T-helper 1 cell treated with Interleukin-12 subunit alpha and Interleukin-12 subunit beta and Interleukin-4 antibody, amounts not matched to agents 30 μg/mL and 1 μg/mL, for 36 hours (primary cell): ENCODE results near the gene AMPD3.

Source experiments
- H3K27ac Mint-ChIP-seq: one replicate; pipeline ENCODE4 v1.8.0; 2021; ENCODE audit warnings: mild to moderate bottlenecking, mixed read lengths
- H3K27me3 Mint-ChIP-seq: one replicate; pipeline ENCODE4 v1.8.0; 2021; ENCODE audit warnings: low read depth, mixed read lengths
- H3K36me3 Mint-ChIP-seq: one replicate; pipeline ENCODE4 v1.8.0; 2021; ENCODE audit warnings: low read depth, mixed read lengths
- H3K4me1 Mint-ChIP-seq: one replicate; pipeline ENCODE4 v1.8.0; 2021; ENCODE audit warnings: low read depth, mixed read lengths
- H3K4me3 Mint-ChIP-seq: one replicate; pipeline ENCODE4 v1.8.0; 2021; ENCODE audit warnings: mild to moderate bottlenecking, moderate library complexity, mixed read lengths
- H3K9me3 Mint-ChIP-seq: one replicate; pipeline ENCODE4 v1.8.0; 2021; ENCODE audit warnings: mixed read lengths

Gene AMPD3

DNA sequence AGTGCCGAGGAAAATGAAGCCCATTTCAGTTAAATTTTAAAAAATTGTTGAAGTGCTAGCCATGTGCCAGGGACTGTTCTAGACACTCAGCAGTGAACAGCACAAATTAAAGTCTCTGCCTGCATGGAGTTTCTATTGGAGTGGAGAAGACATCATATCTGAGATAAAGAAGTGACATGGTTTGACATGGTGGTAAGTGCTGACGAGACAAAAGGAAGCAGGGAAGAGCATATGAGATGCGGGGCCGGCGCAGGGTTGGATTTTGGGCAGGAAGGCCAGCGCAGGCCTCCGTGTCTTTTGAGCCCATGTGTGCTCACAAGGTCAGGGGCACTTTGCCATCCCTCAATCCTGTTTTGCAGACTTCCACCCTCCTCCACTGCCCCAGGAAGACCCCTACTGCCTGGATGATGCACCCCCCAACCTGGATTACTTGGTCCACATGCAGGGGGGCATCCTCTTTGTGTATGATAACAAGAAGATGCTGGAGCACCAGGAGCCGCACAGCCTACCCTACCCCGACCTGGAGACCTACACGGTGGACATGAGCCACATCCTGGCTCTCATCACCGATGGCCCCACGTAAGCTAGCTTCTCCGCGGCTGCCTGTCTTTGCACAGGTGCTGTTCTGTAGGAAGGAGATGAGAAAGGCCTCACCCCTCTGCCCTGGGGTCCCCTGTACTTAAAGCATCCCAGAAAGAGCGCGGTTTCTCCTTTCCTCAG is 29.6 kb downstream of the AMPD3 start:
- no peak overlapping the region for H3K27ac Mint-ChIP-seq
- H3K4me1 Mint-ChIP-seq, result peaks cover 15% of the 10 kb centered on the region
- H3K9me3 Mint-ChIP-seq, result no peaks in the 10 kb centered on the region
- no peaks in the 10 kb centered on the region for H3K27me3 Mint-ChIP-seq
- peaks cover 22% of the 10 kb centered on the region for H3K36me3 Mint-ChIP-seq
- no peak overlapping the region for H3K4me3 Mint-ChIP-seq

DNA sequence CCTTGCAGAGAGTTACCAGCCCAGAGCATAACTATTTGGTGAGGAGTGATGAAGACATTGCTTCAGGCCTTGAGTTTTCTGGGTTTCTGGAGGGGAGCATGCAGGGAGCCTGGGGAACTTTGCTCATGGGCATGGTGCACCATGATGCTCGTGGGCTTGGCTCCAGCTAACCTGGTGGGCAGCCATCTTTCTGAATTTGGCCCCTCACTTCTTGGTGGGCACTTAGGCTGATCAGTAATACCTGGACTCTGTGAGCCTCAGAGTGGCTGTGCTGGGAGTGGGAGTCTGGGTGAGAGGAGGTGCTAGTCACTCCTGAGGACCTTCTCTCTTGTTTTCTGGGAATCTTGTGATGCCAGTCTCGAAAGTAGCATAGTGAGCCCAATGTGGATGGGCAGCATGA is 30.6 kb downstream of the AMPD3 start:
- H3K9me3 Mint-ChIP-seq, result no peaks in the 10 kb centered on the region
- no peak overlapping the region for H3K27ac Mint-ChIP-seq
- no peaks in the 10 kb centered on the region for H3K27me3 Mint-ChIP-seq

DNA sequence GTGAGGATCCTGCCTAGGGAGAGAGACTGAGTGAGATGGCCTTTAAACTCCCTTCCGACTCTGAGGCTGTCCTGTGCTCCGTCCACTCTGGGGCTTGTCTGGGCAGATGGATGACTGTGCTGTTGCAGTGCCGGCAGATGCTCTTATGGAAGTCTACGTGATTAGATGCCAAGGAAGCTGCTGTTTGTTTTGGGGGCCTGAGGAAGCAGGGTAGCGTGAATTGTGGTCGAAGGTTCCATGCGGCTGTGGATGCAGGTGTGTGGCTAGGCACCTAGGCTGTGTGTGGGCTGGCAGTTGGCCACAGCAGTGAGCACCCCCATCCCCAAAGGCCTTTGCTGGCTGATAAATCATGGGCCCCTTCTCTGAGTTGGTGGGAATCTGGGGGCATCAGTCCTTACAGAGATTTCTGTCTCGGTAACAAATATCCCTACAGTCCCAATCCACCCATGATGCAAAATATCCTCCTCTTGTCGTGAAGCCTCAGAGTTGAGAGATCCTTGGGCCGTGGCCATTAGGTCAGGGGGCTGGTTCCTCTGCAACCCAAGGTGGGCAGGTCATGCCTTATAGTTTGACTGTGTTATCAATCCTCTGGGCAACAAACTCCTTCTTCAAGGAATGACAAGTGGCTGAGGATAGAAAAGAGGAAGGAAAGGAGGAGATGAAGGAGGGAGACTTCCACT is 31.2 kb downstream of the AMPD3 start:
- Mint-ChIP-seq H3K27me3 (no peaks in the 10 kb centered on the region), H3K27ac (no peak overlapping the region), H3K36me3 (peaks cover 21% of the 10 kb centered on the region), H3K4me3 (no peak overlapping the region), H3K9me3 (no peaks in the 10 kb centered on the region), H3K4me1 (peaks cover 15% of the 10 kb centered on the region)

More for the DNA sequence above, 30.6 kb downstream of the AMPD3 start:
- Mint-ChIP-seq H3K4me1 (peaks cover 15% of the 10 kb centered on the region), H3K4me3 (no peak overlapping the region), H3K36me3 (peaks cover 21% of the 10 kb centered on the region)

DNA sequence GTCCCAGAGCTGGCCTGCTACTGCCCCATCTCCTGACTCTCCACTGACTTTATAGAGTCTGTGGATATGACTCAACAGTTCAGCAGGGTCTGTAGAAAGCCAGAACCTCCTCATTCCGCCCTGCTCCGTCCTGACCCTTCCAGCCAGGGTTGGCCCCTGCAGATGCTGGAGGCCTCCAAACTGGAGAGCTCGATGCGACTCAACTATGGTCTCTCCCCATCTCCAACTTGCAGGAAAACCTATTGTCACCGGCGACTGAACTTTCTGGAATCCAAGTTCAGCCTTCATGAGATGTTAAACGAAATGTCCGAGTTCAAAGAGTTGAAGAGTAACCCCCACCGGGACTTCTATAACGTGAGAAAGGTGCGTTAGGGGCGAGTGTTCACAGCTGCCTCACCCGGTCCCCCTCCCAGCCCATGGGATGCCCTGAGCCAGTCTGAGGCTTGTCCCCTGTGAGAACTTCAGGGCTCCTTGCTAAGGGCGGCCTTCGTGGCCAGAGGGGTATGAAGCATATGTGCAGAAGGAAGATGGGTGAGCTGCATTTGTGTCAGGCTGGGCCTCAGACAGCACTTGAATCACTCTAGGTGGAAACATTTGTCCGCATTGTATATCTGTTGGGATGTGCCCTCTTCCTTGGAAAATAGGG is 32.1 kb downstream of the AMPD3 start:
- Mint-ChIP-seq H3K4me3 (no peak overlapping the region), H3K27me3 (no peaks in the 10 kb centered on the region), H3K27ac (no peak overlapping the region), H3K4me1 (peaks cover 15% of the 10 kb centered on the region), H3K9me3 (no peaks in the 10 kb centered on the region), H3K36me3 (peaks cover 24% of the 10 kb centered on the region)

DNA sequence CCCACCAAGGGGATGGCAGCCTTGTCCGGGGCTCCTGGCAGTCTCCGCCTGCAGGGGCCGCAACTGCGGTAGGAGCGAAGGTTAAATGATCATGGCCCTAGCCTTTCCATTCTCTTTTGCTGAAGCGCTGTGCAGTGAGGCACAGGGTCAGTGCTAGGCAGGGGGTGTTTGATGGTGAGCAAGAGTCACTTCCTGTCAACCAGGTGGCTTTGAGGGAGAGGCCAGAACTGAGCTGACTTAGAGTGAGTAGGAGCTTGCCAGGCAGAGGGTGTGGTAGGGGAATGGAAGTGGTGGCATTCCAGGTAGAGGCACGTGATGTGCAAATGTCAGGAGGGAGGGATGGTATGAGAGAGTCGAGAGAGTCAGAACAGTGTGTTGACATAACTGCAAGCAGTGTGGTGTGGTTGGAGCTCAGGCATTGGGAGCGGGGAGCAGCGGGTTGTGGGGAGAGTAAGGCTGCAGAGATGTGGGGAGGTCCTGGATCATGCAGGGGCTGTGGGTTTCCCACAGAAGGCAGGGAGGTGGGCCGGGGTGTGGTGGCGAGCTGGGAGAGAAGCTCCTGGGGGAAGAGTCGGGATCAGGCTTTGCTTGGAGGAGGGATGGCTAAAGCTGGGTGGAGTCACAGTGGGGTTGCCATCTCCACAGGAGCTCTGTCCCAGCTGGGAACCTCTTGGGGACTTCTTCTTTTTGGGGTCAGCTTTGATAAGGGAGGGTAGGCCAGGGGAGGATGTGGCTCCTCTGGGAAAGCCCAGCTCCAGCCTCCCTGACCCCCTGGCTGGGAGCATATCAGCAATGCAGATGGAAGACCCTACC is 33.3 kb downstream of the AMPD3 start:
- Mint-ChIP-seq H3K27ac (peak overlapping the region; percentile 80), H3K27me3 (no peaks in the 10 kb centered on the region), H3K4me3 (peak overlapping the region; percentile 40), H3K4me1 (peaks cover 15% of the 10 kb centered on the region), H3K9me3 (no peaks in the 10 kb centered on the region), H3K36me3 (peaks cover 25% of the 10 kb centered on the region)

DNA sequence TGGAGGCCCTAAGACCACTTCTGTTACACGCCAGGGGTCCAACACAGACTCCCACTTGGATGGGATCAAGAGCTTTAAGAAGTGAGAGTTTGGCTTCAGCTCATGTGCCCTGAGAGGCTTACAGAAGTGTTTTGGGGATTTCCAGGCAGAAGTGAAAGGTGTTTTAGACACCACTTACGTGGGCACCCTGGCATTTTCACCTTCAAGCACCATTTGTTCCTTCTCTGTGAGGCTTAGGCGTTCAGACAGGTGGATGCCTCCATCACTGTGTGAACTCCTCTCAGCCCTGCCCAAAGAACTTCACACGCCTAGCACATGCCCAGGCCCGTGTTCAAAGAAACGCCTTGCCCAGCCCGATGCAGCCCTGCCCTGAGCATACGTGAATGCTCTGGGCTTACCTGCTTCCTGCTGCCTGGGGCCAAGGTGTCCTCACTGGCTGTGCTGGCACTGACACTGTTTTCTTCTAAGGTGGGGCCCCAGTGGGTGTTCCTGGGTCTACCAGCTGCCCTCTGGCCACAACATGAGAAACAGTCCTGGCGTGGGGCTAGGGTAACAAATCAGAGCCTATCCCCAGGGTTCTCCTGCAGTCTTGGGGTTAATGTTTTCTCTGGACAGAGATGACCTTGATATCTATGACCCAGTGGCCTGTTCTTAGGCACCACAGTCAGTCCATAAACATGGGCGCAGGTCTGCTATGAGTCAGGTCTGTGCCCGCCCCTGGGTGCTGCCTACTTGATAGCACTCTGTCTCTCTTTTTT is 34.0 kb downstream of the AMPD3 start:
- Mint-ChIP-seq H3K36me3 (peaks cover 25% of the 10 kb centered on the region), H3K27ac (peak overlapping the region; percentile 80)

DNA sequence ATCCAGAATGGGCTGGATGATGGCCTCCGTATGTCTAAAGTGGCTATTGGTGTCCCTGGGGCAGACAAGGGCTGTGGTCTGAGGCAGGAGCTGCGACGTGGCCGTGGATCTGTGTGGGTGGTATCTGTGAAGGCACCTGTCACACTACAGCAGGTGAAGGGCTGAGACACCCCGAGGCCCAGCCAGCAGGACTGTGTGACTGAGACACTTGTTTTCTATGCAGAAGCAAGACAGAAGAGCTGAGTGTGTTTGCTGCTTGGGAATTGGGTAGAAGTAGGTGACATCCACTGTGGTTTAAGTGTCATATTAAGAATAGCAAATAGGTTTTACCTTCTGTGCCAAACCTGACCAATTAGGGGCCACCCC is 35.0 kb downstream of the AMPD3 start:
- no peak overlapping the region for H3K4me3 Mint-ChIP-seq
- no peaks in the 10 kb centered on the region for H3K9me3 Mint-ChIP-seq
- H3K27ac Mint-ChIP-seq, result no peak overlapping the region
- no peaks in the 10 kb centered on the region for H3K27me3 Mint-ChIP-seq
- H3K36me3 Mint-ChIP-seq, result peaks cover 27% of the 10 kb centered on the region
- H3K4me1 Mint-ChIP-seq, result peaks cover 15% of the 10 kb centered on the region

More for the DNA sequence above, 34.0 kb downstream of the AMPD3 start:
- peaks cover 15% of the 10 kb centered on the region for H3K4me1 Mint-ChIP-seq
- no peak overlapping the region for H3K4me3 Mint-ChIP-seq
- no peaks in the 10 kb centered on the region for H3K9me3 Mint-ChIP-seq
- H3K27me3 Mint-ChIP-seq, result no peaks in the 10 kb centered on the region

DNA sequence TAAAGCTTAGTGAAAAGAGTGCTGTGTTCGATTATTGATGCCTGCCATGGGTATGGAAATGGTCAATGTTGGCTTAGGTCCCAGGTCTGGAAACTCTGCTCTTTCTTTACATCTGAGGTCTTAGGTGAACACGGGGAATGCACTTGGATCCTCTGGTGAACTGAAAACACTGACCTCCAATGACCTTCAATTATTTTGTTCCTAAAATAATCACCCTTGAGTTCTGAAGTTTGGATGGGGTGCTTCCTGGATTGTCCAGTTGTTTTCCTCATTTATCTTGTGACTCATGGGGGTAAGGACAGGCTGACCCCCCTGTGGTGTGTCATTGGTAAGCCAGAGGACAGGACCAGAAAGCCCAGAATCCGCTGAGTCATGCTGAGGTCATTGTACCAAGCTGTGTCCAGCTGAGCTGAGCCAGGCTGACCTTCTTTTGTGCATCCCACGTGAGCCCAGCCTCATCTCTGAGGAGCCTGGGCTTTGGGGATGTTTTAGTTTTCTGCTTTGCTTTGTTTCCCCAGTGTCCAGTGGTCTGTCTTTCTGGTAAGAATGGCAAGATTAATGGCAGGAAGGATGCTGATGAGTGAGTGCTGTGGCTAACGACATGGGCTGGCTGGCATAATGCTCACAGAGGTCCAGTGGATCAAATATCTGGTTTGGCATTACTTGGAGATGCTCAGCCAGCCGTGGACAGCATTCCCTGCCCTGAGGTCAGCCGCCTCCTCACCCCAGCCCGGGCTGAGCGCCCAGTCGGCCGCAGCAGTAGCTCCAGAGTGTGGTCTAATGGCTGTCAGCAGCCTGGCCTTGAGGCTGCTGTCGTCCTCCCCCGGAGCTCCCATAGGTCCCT is 35.6 kb downstream of the AMPD3 start:
- Mint-ChIP-seq H3K4me1 (peaks cover 15% of the 10 kb centered on the region), H3K27me3 (no peaks in the 10 kb centered on the region), H3K36me3 (peaks cover 27% of the 10 kb centered on the region), H3K9me3 (no peaks in the 10 kb centered on the region), H3K27ac (no peak overlapping the region), H3K4me3 (no peak overlapping the region)

DNA sequence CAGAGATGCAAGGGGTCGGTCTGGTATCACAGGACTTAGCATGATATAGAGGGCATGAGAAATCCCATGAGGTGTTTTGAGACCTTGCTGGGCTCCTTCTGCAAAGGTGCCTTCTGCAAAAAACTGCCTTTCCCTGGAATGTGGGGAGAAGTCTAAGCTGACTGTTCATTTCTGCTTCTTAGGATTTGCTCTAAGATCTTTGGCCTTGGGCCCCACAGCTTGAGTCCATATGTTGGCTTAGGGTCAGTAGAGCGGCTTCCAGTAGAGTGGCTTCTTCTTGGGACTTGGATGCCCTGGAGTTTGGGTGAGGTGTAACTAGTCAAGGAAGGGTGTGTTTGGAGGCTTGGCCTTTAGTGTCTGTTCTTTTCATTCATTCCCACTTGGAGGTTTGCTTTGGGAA is 37.0 kb downstream of the AMPD3 start:
- Mint-ChIP-seq H3K27ac (no peak overlapping the region), H3K9me3 (no peaks in the 10 kb centered on the region), H3K4me1 (peaks cover 15% of the 10 kb centered on the region), H3K4me3 (no peak overlapping the region), H3K36me3 (peaks cover 24% of the 10 kb centered on the region), H3K27me3 (no peaks in the 10 kb centered on the region)

DNA sequence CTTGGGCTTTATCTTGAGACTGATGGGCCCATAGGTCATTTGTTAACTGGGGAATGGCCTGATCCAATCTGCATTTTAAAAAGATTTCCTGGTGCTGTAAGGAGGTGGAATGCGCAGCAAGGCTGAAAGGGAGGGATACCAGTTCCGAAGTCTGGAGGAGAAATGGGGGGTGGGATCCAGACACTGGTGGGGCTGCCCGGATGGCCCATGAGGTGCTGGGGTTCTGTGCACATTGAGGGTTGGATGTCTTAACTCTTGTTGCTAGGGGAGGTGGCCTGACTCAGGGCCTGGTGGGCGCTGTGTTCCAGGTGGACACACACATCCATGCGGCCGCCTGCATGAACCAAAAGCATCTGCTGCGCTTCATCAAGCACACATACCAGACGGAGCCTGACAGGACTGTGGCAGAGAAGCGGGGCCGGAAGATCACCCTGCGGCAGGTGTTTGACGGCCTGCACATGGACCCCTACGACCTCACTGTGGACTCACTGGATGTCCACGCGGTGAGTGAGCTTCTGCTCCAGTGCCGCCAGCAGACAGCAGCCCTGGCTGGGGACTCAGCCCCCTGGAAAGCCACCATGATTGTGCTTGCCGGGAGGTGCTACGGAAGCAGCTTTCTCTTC is 38.1 kb downstream of the AMPD3 start:
- Mint-ChIP-seq H3K27me3 (no peaks in the 10 kb centered on the region), H3K4me1 (peaks cover 8% of the 10 kb centered on the region), H3K4me3 (no peak overlapping the region), H3K36me3 (peaks cover 27% of the 10 kb centered on the region), H3K27ac (no peak overlapping the region), H3K9me3 (no peaks in the 10 kb centered on the region)

DNA sequence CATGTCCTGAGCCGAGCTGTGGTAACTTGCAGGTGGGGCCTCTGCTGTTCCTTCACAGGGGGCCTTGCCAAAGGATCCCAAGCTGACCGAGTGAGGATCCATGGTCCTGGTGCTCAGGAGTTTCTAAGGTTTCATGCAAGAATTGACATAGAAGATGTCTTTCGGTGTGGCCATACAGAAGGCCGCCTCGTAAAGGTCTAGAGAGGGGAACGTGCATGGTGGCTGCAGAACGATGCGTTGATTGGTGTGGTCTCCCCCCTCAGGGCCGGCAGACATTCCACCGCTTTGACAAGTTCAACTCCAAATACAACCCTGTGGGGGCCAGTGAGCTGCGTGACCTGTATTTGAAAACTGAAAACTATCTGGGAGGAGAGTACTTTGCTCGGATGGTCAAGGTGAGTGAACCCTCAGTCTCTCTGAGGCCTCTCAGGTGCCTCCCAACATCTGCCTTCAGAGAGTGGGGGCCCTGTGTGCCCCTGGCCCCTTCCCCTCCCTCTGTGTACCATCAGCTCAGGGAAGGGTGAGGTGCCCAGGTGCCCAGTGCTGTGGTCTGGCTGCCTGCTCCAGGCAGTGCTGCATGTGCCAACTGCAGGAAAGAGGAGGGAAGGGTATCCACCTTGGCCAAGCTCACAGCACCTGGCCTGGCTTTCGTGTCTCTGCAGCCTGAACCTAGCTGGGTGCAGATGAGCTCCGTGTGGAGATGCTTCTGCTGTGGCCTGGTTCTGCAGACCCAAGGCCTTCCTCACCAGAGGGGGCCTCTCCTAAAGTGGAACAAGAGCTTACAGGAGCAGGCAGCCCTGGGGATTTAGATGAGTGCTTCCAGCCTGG is 39.8 kb downstream of the AMPD3 start:
- H3K36me3 Mint-ChIP-seq, result peaks cover 27% of the 10 kb centered on the region
- H3K4me1 Mint-ChIP-seq, result no peaks in the 10 kb centered on the region
- no peak overlapping the region for H3K27ac Mint-ChIP-seq
- no peak overlapping the region for H3K4me3 Mint-ChIP-seq
- no peaks in the 10 kb centered on the region for H3K27me3 Mint-ChIP-seq
- no peaks in the 10 kb centered on the region for H3K9me3 Mint-ChIP-seq

DNA sequence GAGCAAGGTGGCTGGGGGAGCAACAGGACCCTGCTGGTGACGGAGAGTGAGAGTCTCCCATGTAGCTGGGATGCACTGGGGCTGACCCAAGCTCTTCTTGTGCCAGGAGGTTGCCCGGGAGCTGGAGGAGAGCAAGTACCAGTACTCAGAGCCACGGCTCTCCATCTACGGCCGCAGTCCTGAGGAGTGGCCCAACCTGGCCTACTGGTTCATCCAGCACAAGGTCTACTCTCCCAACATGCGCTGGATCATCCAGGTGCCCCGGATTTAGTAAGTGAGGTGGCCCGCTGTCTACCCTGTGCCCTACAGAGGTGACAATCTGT is 40.4 kb downstream of the AMPD3 start:
- H3K27me3 Mint-ChIP-seq, result no peaks in the 10 kb centered on the region
- no peak overlapping the region for H3K27ac Mint-ChIP-seq
- H3K9me3 Mint-ChIP-seq, result no peaks in the 10 kb centered on the region

More for the DNA sequence above, 40.4 kb downstream of the AMPD3 start:
- Mint-ChIP-seq H3K36me3 (peaks cover 31% of the 10 kb centered on the region), H3K4me3 (no peak overlapping the region), H3K4me1 (no peaks in the 10 kb centered on the region)
